Measurements from ENCODE around the gene SHANK3.
A peak's percentile ranks its signal among the peaks of the same experiment; 100 is the strongest.
"Not testable (repeated sequence)": the region's sequence is repeated elsewhere in the genome, so short reads cannot be mapped to it uniquely, and the experiment has no call there.

Gene SHANK3

GRCh38 chr22:50654664-50655063 lies 18.0 kb upstream of the SHANK3 start:
- DNase-seq, result not testable (repeated sequence)

GRCh38 chr22:50656122-50657070 lies 16.2 kb upstream of the SHANK3 start:
- no peak for DNase-seq

- no peak for DNase-seq
These were observed 14.7 kb upstream of the SHANK3 start for GRCh38 chr22:50657925-50658324.

- DNase-seq, result not testable (repeated sequence)
These were observed 12.9 kb upstream of the SHANK3 start for GRCh38 chr22:50659711-50660110.

- DNase-seq, result no peak
These were observed 12.3 kb upstream of the SHANK3 start for GRCh38 chr22:50660306-50660705.

- no peak for DNase-seq
These were observed 7.4 kb upstream of the SHANK3 start for GRCh38 chr22:50665212-50665611.

- no peak for DNase-seq
These were observed 6.9 kb upstream of the SHANK3 start for GRCh38 chr22:50665738-50666137.

GRCh38 chr22:50670513-50670912 lies 2.1 kb upstream of the SHANK3 start:
- DNase-seq, result no peak

GRCh38 chr22:50670914-50671538 lies 1.6 kb upstream of the SHANK3 start:
- DNase-seq, result no peak

- no peak for DNase-seq
These were observed 982 bp upstream of the SHANK3 start for GRCh38 chr22:50671641-50672040.

GRCh38 chr22:50672041-50672440 lies 582 bp upstream of the SHANK3 start:
- no peak for DNase-seq

- DNase-seq, result peak; percentile 17
These were observed 857 bp downstream of the SHANK3 start for GRCh38 chr22:50673231-50674129.

- DNase-seq, result peak; percentile 15
These were observed 1.5 kb downstream of the SHANK3 start for GRCh38 chr22:50674130-50674500.

- DNase-seq, result peak; percentile 15
These were observed 2.3 kb downstream of the SHANK3 start for GRCh38 chr22:50674606-50675552.

- no peak for DNase-seq
These were observed 3.0 kb downstream of the SHANK3 start for GRCh38 chr22:50675553-50676179.

- DNase-seq, result no peak
These were observed 3.6 kb downstream of the SHANK3 start for GRCh38 chr22:50676180-50676636.

- DNase-seq, result no peak
These were observed 4.3 kb downstream of the SHANK3 start for GRCh38 chr22:50676661-50677492.

- no peak for DNase-seq
These were observed 5.0 kb downstream of the SHANK3 start for GRCh38 chr22:50677493-50678217.

GRCh38 chr22:50678218-50678650 lies 5.6 kb downstream of the SHANK3 start:
- no peak for DNase-seq
